HG03066 (cell line): ENCODE measurements around the gene LILRA2.
"Not testable (repeated sequence)": the region's sequence is repeated elsewhere in the genome, so short reads cannot be mapped to it uniquely, and the experiment has no call there.

Experiments
- ATAC-seq: cut with Tn5 transposase; IDR thresholded peaks from one replicate; pipeline ENCODE4 v1.9.1; 2021; ENCODE audit warnings: low read depth; ENCODE audit not compliant: unreplicated experiment

The LILRA2 gene

DNA sequence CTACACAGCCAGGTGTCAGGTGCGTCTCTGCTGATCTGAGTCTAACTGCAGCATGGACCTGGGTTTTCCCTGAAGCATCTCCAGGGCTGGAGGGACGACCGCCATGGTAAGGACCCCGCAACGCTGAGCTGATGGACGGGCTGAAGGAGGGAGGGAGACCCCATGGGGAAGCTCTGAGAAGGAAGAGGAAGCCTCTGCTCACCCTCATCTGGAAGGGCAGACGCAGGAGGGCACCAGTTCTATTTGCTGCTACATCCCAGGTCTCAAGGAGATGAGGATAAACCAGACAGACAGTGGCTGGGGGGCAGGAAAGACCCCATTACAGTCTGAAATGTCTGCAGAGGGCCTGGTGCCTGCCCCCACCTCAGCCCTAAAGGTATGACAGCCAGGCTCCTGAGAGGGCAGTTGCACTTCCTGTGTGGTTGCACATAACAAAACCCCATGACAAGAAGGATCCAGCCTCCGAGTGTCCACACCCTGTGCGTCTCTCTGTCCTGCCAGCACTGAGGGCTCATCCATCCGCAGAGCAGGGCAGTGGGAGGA, at the start of gene LILRA2:
Gene LILRA2, plus strand, starts transcription at position 461 of the 543 bp plus-strand sequence. CDS start 89 bp downstream, outside the sequence.
- peak; percentile 58 for ATAC-seq

- ATAC-seq, result no peak
Observed at GRCh38 chr19:54525636-54526035, 48.0 kb upstream of the LILRA2 start.

- no peak for ATAC-seq
Observed at GRCh38 chr19:54526972-54527371, 46.6 kb upstream of the LILRA2 start.

GRCh38 chr19:54530866-54531265, 42.7 kb upstream of the LILRA2 start:
- no peak for ATAC-seq

- ATAC-seq, result peak; percentile 72
Observed at GRCh38 chr19:54532528-54532927, 41.1 kb upstream of the LILRA2 start.

DNA sequence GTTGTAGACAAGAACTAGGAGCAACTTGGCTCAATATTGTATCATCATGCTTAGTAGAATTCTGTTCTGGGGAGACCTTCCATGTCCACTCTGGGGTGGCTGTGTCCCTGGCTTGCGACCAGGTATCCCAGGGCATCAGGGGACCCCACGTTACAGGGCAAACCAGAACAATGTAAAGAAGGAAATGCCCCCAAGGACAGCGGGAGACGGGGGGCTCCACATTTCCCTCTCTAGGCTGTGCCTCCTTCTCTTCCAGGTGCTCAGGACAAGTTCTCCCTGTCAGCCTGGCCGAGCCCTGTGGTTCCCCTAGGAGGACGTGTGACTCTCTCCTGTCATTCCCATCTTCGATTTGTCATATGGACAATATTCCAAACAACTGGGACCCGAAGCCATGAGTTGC, 40.1 kb upstream of the LILRA2 start:
- no peak for ATAC-seq

GRCh38 chr19:54534156-54534555, 39.4 kb upstream of the LILRA2 start:
- ATAC-seq, result no peak

- no peak for ATAC-seq
Observed at GRCh38 chr19:54535601-54536000, 38.0 kb upstream of the LILRA2 start.

- ATAC-seq, result no peak
Observed at GRCh38 chr19:54536956-54537355, 36.6 kb upstream of the LILRA2 start.

DNA sequence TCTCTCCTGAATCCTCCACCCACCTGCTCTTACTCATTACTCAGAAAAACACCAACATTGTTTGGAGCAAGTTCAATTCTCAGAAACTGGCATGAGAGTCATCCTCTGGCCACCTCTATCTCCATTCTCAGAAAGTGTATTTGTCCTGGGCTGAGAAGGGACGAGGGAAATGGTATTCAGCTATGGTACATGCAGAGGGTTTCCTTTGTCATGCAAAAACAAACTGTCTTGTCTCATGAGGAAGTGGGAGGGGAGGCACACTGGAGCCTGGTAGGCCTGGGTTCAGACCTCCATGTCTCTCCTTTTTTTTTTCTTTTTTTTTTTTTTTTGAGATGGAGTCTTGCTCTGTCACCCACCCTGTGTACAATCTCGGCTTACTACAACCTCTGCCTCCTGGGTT, 31.9 kb upstream of the LILRA2 start:
- ATAC-seq, result no peak

GRCh38 chr19:54548806-54549205, 24.8 kb upstream of the LILRA2 start:
- ATAC-seq, result no peak

- ATAC-seq, result no peak
Observed at GRCh38 chr19:54549224-54549623, 24.4 kb upstream of the LILRA2 start.

GRCh38 chr19:54551293-54551692, 22.3 kb upstream of the LILRA2 start:
- no peak for ATAC-seq

GRCh38 chr19:54551950-54552912, 21.4 kb upstream of the LILRA2 start:
- no peak for ATAC-seq

GRCh38 chr19:54552913-54553310, 20.7 kb upstream of the LILRA2 start:
- ATAC-seq, result no peak

GRCh38 chr19:54554006-54554405, 19.6 kb upstream of the LILRA2 start:
- no peak for ATAC-seq

- ATAC-seq, result no peak
Observed at GRCh38 chr19:54554896-54555295, 18.7 kb upstream of the LILRA2 start.

DNA sequence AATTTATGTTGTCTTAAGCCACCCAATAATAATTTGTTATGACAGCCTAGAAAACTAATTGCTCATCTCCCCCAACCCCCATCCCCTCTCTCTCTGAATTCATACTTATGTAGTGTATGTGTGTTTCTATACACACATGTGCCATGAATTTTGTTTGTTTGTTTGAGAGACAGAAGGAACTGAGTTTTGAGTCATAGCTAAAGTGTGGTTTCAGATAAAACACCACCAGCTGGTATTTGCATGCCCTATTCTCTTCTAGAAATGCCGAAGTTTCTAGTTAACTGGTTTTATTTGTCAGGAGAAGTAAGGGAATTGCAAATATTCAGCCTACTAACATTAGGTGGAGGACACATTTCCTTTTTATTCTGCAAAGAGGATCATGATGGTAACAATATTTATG, 17.4 kb upstream of the LILRA2 start:
- no peak for ATAC-seq

DNA sequence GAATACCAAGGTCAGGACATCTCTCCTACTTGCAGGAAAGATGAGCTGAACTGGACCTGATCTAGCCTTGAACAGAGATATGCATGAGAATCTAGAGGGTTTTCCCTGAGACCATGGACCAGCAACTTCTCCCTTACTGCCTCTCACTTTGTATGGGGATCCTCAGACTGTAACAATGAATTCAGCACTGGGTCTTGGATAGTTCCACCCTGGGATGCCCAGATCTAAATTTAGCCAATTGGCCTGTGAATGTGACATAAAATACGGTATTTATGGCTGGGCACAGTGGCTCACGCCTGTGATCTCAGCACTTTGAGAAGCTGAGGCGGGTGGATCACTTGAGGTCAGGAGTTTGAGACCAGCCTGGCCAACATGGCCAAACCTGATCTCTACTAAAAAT, 15.3 kb upstream of the LILRA2 start:
- ATAC-seq, result no peak

- no peak for ATAC-seq
Observed at GRCh38 chr19:54560881-54561385, 12.7 kb upstream of the LILRA2 start.

DNA sequence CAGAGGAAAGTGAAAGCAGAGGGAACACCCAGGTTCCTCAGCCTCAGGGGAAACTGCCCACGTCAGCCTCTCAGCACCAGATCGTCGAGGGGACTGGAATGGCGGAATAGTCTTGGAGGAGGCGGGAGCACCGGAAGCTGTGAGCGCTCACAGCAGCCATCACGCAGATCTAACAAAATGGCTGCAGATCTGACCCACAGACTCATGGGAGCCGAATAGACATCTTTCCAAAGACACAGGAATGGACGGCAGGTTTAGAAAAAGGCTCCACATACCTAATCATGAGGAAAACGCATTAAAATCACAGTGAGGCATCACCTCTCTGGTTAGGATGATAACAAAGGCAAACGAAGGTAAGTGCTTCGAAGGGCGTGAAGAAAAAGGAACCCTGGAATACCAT, 11.8 kb upstream of the LILRA2 start:
- ATAC-seq, result no peak

GRCh38 chr19:54563206-54563605, 10.4 kb upstream of the LILRA2 start:
- not testable (repeated sequence) for ATAC-seq
